OCI-LY7 (cell line): ENCODE data around the gene UPK3A. TPM values are rescaled to one million over a fixed set of nuclear protein-coding genes. Genes with fewer than 3 reads are reported as not detected.
A peak's percentile ranks its signal among the peaks of the same experiment; 100 is the strongest.

Experiments
- BruUV-seq: library from RNA; stranded (reverse); fragments of 400-500 nt; replicated peaks from 2 replicates; lab custom pipeline; 2021; lab: Mats Ljungman, UMichigan
- CTCF ChIA-PET: fragments of 300-600 bp; sonication (Branson Sonifier 250); formaldehyde crosslinking; loops from one replicate; lab custom pipeline; 2022; ENCODE audit warnings: antibody characterized with exemption; ENCODE audit not compliant: unreplicated experiment; lab: Charles Lee
- POLR2A ChIA-PET: fragments of 300-600 bp; sonication (Branson Sonifier 250); formaldehyde crosslinking; loops from one replicate; lab custom pipeline; 2022; ENCODE audit warnings: antibody characterized with exemption; lab: Charles Lee
- DNase-seq: peaks from one replicate; pipeline ENCODE4 v3.0.0-alpha.2; 2015; ENCODE audit warnings: low spot score
- H2AFZ ChIP-seq: fragments of 200-600 bp; sonication (generic), shearing (Covaris generic); 2 replicates; pipeline ENCODE4 v1.6.1; 2014; ENCODE audit warnings: mild to moderate bottlenecking, antibody characterized with exemption, low read length, moderate library complexity
- H3K27ac ChIP-seq: fragments of 200-600 bp; sonication (generic); 2 replicates; pipeline ENCODE4 v1.5.1; 2014; ENCODE audit warnings: mixed run types, low read depth, mild to moderate bottlenecking, moderate library complexity, low read length, inconsistent platforms; ENCODE audit not compliant: poor library complexity, severe bottlenecking
- H3K36me3 ChIP-seq: fragments of 200-600 bp; sonication (generic); 2 replicates; pipeline ENCODE4 v1.6.1; 2014; ENCODE audit warnings: mild to moderate bottlenecking, antibody characterized with exemption, low read length, moderate library complexity, mixed read lengths; ENCODE audit not compliant: insufficient read depth
- H3K4me1 ChIP-seq: fragments of 200-600 bp; sonication (generic); 2 replicates; pipeline ENCODE4 v1.5.1; 2014; ENCODE audit warnings: mild to moderate bottlenecking, low read length; ENCODE audit not compliant: insufficient read depth, poor library complexity, severe bottlenecking
- H3K4me2 ChIP-seq: fragments of 200-600 bp; sonication (generic); 2 replicates; pipeline ENCODE4 v1.6.1; 2014; ENCODE audit warnings: mild to moderate bottlenecking, low read length
- H3K4me3 ChIP-seq: fragments of 200-600 bp; sonication (generic); 2 replicates; pipeline ENCODE4 v1.5.1; 2014; ENCODE audit warnings: mild to moderate bottlenecking, low read depth, low read length; ENCODE audit not compliant: poor library complexity, severe bottlenecking
- H3K79me2 ChIP-seq: fragments of 200-600 bp; sonication (generic); 2 replicates; pipeline ENCODE4 v1.6.1; 2016; ENCODE audit warnings: low read depth, mild to moderate bottlenecking, low read length, moderate library complexity, mixed read lengths; ENCODE audit not compliant: insufficient read depth
- H3K9me2 ChIP-seq: fragments of 200-600 bp; sonication (generic); 2 replicates; pipeline ENCODE4 v1.6.1; 2016; ENCODE audit warnings: mild to moderate bottlenecking, low read length, mixed read lengths; ENCODE audit not compliant: insufficient read depth
- H3K9me3 ChIP-seq: fragments of 200-600 bp; sonication (generic); 2 replicates; pipeline ENCODE4 v1.6.1; 2014; ENCODE audit warnings: mild to moderate bottlenecking, mixed run types, low read length, mixed read lengths
- H4K20me1 ChIP-seq: fragments of 200-600 bp; sonication (generic); 2 replicates; pipeline ENCODE4 v1.6.1; 2014; ENCODE audit warnings: mild to moderate bottlenecking, antibody characterized with exemption, low read length, moderate library complexity, mixed read lengths; ENCODE audit not compliant: insufficient read depth
- CTCF ChIP-seq: fragments of 200-600 bp; sonication (generic); conservative IDR thresholded peaks from 2 replicates; pipeline ENCODE4 v1.5.1; 2014; ENCODE audit warnings: mild to moderate bottlenecking, antibody characterized with exemption, low read length, moderate library complexity, mixed read lengths
- EZH2phosphoT487 ChIP-seq: fragments of 200-600 bp; sonication (generic); IDR thresholded peaks from 2 replicates; pipeline ENCODE4 v1.6.1; 2018; ENCODE audit warnings: low read depth, borderline replicate concordance, mild to moderate bottlenecking, mixed run types, antibody characterized with exemption, low read length, moderate library complexity, mixed read lengths
- intact Hi-C: fragments of 100-400 bp; cut with micrococcal nuclease; formaldehyde crosslinking; loops from one replicate; pipeline ENCODE4 v1.10.0; 2022; ENCODE audit not compliant: unreplicated experiment
- total RNA-seq, 2 experiments: library from RNA; depleted of rRNA in 1 of 2; stranded (reverse); fragments of >200 nt in 1 of 2; shearing (Covaris generic) in 1 of 2; gene quantifications; 2 replicates each; pipeline ENCODE4 v1.2.3, GENCODE V29; 2014 to 2022

The UPK3A gene
- total RNA-seq, 2 experiments from 2014 or later: not detected

- H4K20me1 ChIP-seq: no peaks in the 10 kb centered on the region
- H3K9me2 ChIP-seq: no peaks in the 10 kb centered on the region
- H3K4me1 ChIP-seq: peaks cover 23% of the 10 kb centered on the region
- no peaks in the 10 kb centered on the region for H3K79me2 ChIP-seq
- no peak overlapping the region for H3K27ac ChIP-seq
- no TSS peak for BruUV-seq
- no peak overlapping the region for H3K4me3 ChIP-seq
- no peak for DNase-seq
- H3K9me3 ChIP-seq: no peaks in the 10 kb centered on the region
- CTCF ChIA-PET: no interaction called here
- H2AFZ ChIP-seq: no peak overlapping the region
- intact Hi-C loops: no loop called here
- TF ChIP-seq CTCF (no peak), EZH2phosphoT487 (no peak)
- POLR2A ChIA-PET: no interaction called here
- no peak overlapping the region for H3K4me2 ChIP-seq
- no peaks in the 10 kb centered on the region for H3K36me3 ChIP-seq
Observed at GRCh38 chr22:45285263-45286058, 712 bp downstream of the UPK3A start.

- Histone ChIP-seq H3K36me3 (no peaks in the 10 kb centered on the region), H2AFZ (no peak overlapping the region), H3K9me2 (no peaks in the 10 kb centered on the region), H3K27ac (peak overlapping the region; percentile 61), H3K4me2 (no peak overlapping the region), H3K4me1 (peaks cover 23% of the 10 kb centered on the region), H3K79me2 (no peaks in the 10 kb centered on the region), H3K9me3 (no peaks in the 10 kb centered on the region), H3K4me3 (no peak overlapping the region), H4K20me1 (no peaks in the 10 kb centered on the region)
- TF ChIP-seq CTCF (no peak), EZH2phosphoT487 (no peak)
- intact Hi-C loops: no loop called here
- ChIA-PET POLR2A (interaction anchor here (1.1 to 1.2 kb wide), 2 partner anchors 8 to 24 kb away, joined by 4 to 5 read pairs; no protein-coding TSS in a partner anchor), CTCF (no interaction called here)
- DNase-seq: no peak
- BruUV-seq: no TSS peak
Observed at GRCh38 chr22:45286854-45287551, 2.3 kb downstream of the UPK3A start.
